Measurements from ENCODE around the gene NAT16.

NAT16 gene

GRCh38 chr7:101217388-101218235 lies 37.5 kb upstream of the NAT16 start, which contains the start of the genes PLOD3 and ZNHIT1:
Gene PLOD3 (minus strand): TSS chr7:101217581. CDS start chr7:101217274, 307 bp downstream.
Gene ZNHIT1 (plus strand): TSS chr7:101218165. CDS start chr7:101218196, 31 bp downstream.
- Histone ChIP-seq H3K36me3 (peaks cover 7 to 57% (median 45%) of the 10 kb centered on the region in 11 experiments), H3K27me3 (no peaks in the 10 kb centered on the region), H3K4me1 (peaks cover 35 to 67% (median 54%) of the 10 kb centered on the region in 10 experiments), H3K9me3 (replicated peaks in 1 of 11) (no peaks in the 10 kb centered on the region), H4K20me1 (peaks cover 4 to 33% (median 24%) of the 10 kb centered on the region in 11 experiments; a peak in 17 of 22 replicates), H3K4me2 (peak within 1 kb of the TSS; percentile 88 to 100 (median 95)), H3K4me3 (peak within 1 kb of the TSS; percentile 73 to 90 (median 80)), H3K9ac (peak within 1 kb of the TSS; percentile 77 to 91 (median 82)), H3K27ac (peak within 1 kb of the TSS; percentile 76 to 96 (median 84))
- no peak for TF ChIP-seq Cebpa-rat (IDR thresholded peaks at IDR 0.05)

GRCh38 chr7:101216860-101217387 lies 36.8 kb upstream of the NAT16 start:
- no peaks in the 10 kb centered on the region for H3K9me3 ChIP-seq (replicated peaks in 1 of 11)
- TF ChIP-seq Cebpa-rat (IDR thresholded peaks at IDR 0.05): no peak
- H4K20me1 ChIP-seq: peaks cover 4 to 33% (median 19%) of the 10 kb centered on the region in 11 experiments; a peak in 17 of 22 replicates
- H3K4me1 ChIP-seq: peaks cover 35 to 60% (median 51%) of the 10 kb centered on the region in 10 experiments
- no peaks in the 10 kb centered on the region for H3K27me3 ChIP-seq
- peak overlapping the region; percentile 77 to 91 (median 82) for H3K9ac ChIP-seq
- H3K4me3 ChIP-seq: peak overlapping the region; percentile 73 to 90 (median 80)
- H3K27ac ChIP-seq: peak overlapping the region; percentile 76 to 96 (median 84); a peak in 21 of 22 replicates
- H3K36me3 ChIP-seq: peaks cover 8 to 57% (median 45%) of the 10 kb centered on the region in 11 experiments
- H3K4me2 ChIP-seq: peak overlapping the region; percentile 88 to 100 (median 95)

GRCh38 chr7:101216001-101216859 lies 36.1 kb upstream of the NAT16 start:
- H3K9me3 ChIP-seq (replicated peaks in 1 of 11): no peaks in the 10 kb centered on the region
- peak overlapping the region; percentile 73 to 90 (median 80) for H3K4me3 ChIP-seq
- H3K27me3 ChIP-seq: no peaks in the 10 kb centered on the region
- H4K20me1 ChIP-seq: peaks cover 2 to 33% (median 12%) of the 10 kb centered on the region in 11 experiments; a peak in 15 of 22 replicates
- H3K9ac ChIP-seq: peak overlapping the region; percentile 77 to 91 (median 82)
- H3K27ac ChIP-seq: peak overlapping the region; percentile 76 to 96 (median 84); a peak in 20 of 22 replicates
- TF ChIP-seq Cebpa-rat (IDR thresholded peaks at IDR 0.05): no peak
- H3K4me2 ChIP-seq: peak overlapping the region; percentile 88 to 100 (median 95)
- H3K4me1 ChIP-seq: peaks cover 35 to 53% (median 46%) of the 10 kb centered on the region in 10 experiments
- peaks cover 10 to 57% (median 46%) of the 10 kb centered on the region in 11 experiments; a peak in 21 of 22 replicates for H3K36me3 ChIP-seq

GRCh38 chr7:101212014-101212413 lies 31.9 kb upstream of the NAT16 start:
- TF ChIP-seq Cebpa-rat (IDR thresholded peaks at IDR 0.05): no peak
- H3K4me2 ChIP-seq: no peak overlapping the region
- no peaks in the 10 kb centered on the region for H3K27me3 ChIP-seq
- no peaks in the 10 kb centered on the region for H3K9me3 ChIP-seq (replicated peaks in 1 of 11)
- no peak overlapping the region for H3K27ac ChIP-seq
- no peak overlapping the region for H3K9ac ChIP-seq
- H4K20me1 ChIP-seq: peaks cover 0 to 54% (median 0%) of the 10 kb centered on the region in 11 experiments; a peak in 5 of 22 replicates
- H3K4me1 ChIP-seq: peaks cover 13 to 24% (median 22%) of the 10 kb centered on the region in 10 experiments
- H3K36me3 ChIP-seq: peaks cover 30 to 90% (median 84%) of the 10 kb centered on the region in 11 experiments
- no peak overlapping the region for H3K4me3 ChIP-seq

- H3K27me3 ChIP-seq: no peaks in the 10 kb centered on the region
- H3K36me3 ChIP-seq: peaks cover 30 to 96% (median 87%) of the 10 kb centered on the region in 11 experiments
Observed at GRCh38 chr7:101211501-101211900, 31.4 kb upstream of the NAT16 start.

GRCh38 chr7:101210143-101210542 lies 30.1 kb upstream of the NAT16 start:
- TF ChIP-seq Cebpa-rat (IDR thresholded peaks at IDR 0.05): no peak
- H3K4me1 ChIP-seq: peaks cover 0 to 20% (median 14%) of the 10 kb centered on the region in 10 experiments; a peak in 15 of 20 replicates
- H3K27me3 ChIP-seq: no peaks in the 10 kb centered on the region
- no peak overlapping the region for H3K27ac ChIP-seq
- no peak overlapping the region for H3K4me3 ChIP-seq
- H4K20me1 ChIP-seq: peaks cover 0 to 64% (median 0%) of the 10 kb centered on the region in 11 experiments; a peak in 5 of 22 replicates
- peaks cover 30 to 96% (median 87%) of the 10 kb centered on the region in 11 experiments for H3K36me3 ChIP-seq
- H3K9me3 ChIP-seq (replicated peaks in 1 of 11): no peaks in the 10 kb centered on the region
- no peak overlapping the region; a peak in 1 of 22 replicates for H3K9ac ChIP-seq
- no peak overlapping the region for H3K4me2 ChIP-seq

More at GRCh38 chr7:101211501-101211900, 31.4 kb upstream of the NAT16 start:
- no peaks in the 10 kb centered on the region for H3K9me3 ChIP-seq (replicated peaks in 1 of 11)
- no peak overlapping the region for H3K4me2 ChIP-seq
- peaks cover 0 to 57% (median 0%) of the 10 kb centered on the region in 11 experiments; a peak in 5 of 22 replicates for H4K20me1 ChIP-seq
- peaks cover 8 to 24% (median 19%) of the 10 kb centered on the region in 10 experiments for H3K4me1 ChIP-seq
- H3K9ac ChIP-seq: no peak overlapping the region; a peak in 1 of 22 replicates
- no peak for TF ChIP-seq Cebpa-rat (IDR thresholded peaks at IDR 0.05)
- H3K4me3 ChIP-seq: no peak overlapping the region
- H3K27ac ChIP-seq: no peak overlapping the region

- H3K4me3 ChIP-seq: no peak overlapping the region
- H3K9me3 ChIP-seq (replicated peaks in 1 of 11): no peaks in the 10 kb centered on the region
Observed at GRCh38 chr7:101208794-101209193, 28.7 kb upstream of the NAT16 start.

GRCh38 chr7:101207459-101207858 lies 27.4 kb upstream of the NAT16 start:
- Histone ChIP-seq H3K4me2 (no peak overlapping the region), H3K27ac (no peak overlapping the region), H3K4me3 (no peak overlapping the region), H4K20me1 (peaks cover 0 to 61% (median 0%) of the 10 kb centered on the region in 11 experiments; a peak in 5 of 22 replicates), H3K36me3 (peaks cover 30 to 71% (median 63%) of the 10 kb centered on the region in 11 experiments), H3K9me3 (replicated peaks in 1 of 11) (no peaks in the 10 kb centered on the region), H3K27me3 (peaks cover 6 to 16% (median 12%) of the 10 kb centered on the region in 11 experiments), H3K9ac (no peak overlapping the region), H3K4me1 (peaks cover 20 to 40% (median 33%) of the 10 kb centered on the region in 10 experiments)
- TF ChIP-seq Cebpa-rat (IDR thresholded peaks at IDR 0.05): no peak

More at GRCh38 chr7:101208794-101209193, 28.7 kb upstream of the NAT16 start:
- H3K27me3 ChIP-seq: peaks cover 0 to 3% (median 0%) of the 10 kb centered on the region in 11 experiments; a peak in 4 of 22 replicates
- peaks cover 10 to 26% (median 21%) of the 10 kb centered on the region in 10 experiments for H3K4me1 ChIP-seq
- H3K27ac ChIP-seq: no peak overlapping the region
- H3K4me2 ChIP-seq: no peak overlapping the region
- no peak for TF ChIP-seq Cebpa-rat (IDR thresholded peaks at IDR 0.05)
- H3K9ac ChIP-seq: no peak overlapping the region
- peaks cover 0 to 64% (median 0%) of the 10 kb centered on the region in 11 experiments; a peak in 5 of 22 replicates for H4K20me1 ChIP-seq
- H3K36me3 ChIP-seq: peaks cover 30 to 82% (median 73%) of the 10 kb centered on the region in 11 experiments
